Neural progenitor cell (in vitro differentiated cells): Measurements from ENCODE around the gene TAMALIN. TPM values are rescaled to one million over a fixed set of nuclear protein-coding genes. Genes with fewer than 3 reads are reported as not detected.

Experiments
- DNase-seq: peaks from one replicate; pipeline ENCODE4 v3.0.0-alpha.2; 2016; ENCODE audit warnings: low spot score
- H2AFZ ChIP-seq: fragments of 200-600 bp; sonication (generic); replicated peaks from 2 replicates; pipeline ENCODE4 v1.6.1; 2016; ENCODE audit warnings: antibody characterized with exemption
- H3F3A ChIP-seq: fragments of 200-600 bp; sonication (generic); 2 replicates; pipeline ENCODE4 v1.6.1; 2016; ENCODE audit warnings: antibody characterized with exemption, low read depth
- H3K27ac ChIP-seq: fragments of 200-600 bp; sonication (generic); 2 replicates; pipeline ENCODE4 v1.5.1; 2016; ENCODE audit warnings: mild to moderate bottlenecking
- H3K27me3 ChIP-seq: fragments of 200-600 bp; sonication (generic); 2 replicates; pipeline ENCODE4 v1.6.1; 2016; ENCODE audit warnings: mild to moderate bottlenecking, moderate library complexity
- H3K36me3 ChIP-seq: fragments of 200-600 bp; sonication (generic); 2 replicates; pipeline ENCODE4 v1.5.1; 2016
- H3K4me1 ChIP-seq: fragments of 200-600 bp; sonication (generic); 2 replicates; pipeline ENCODE4 v1.6.1; 2016; ENCODE audit warnings: mixed run types
- H3K4me2 ChIP-seq: fragments of 200-600 bp; sonication (generic); 2 replicates; pipeline ENCODE4 v1.6.1; 2016
- H3K4me3 ChIP-seq: fragments of 200-600 bp; sonication (generic); 2 replicates; pipeline ENCODE4 v1.5.1; 2016
- H3K79me2 ChIP-seq: fragments of 200-600 bp; sonication (generic); 2 replicates; pipeline ENCODE4 v1.6.1; 2016; ENCODE audit warnings: low read depth
- H3K9ac ChIP-seq: fragments of 200-600 bp; sonication (generic); 2 replicates; pipeline ENCODE4 v1.6.1; 2016
- H3K9me3 ChIP-seq: fragments of 200-600 bp; sonication (generic); 2 replicates; pipeline ENCODE4 v1.5.1; 2016; ENCODE audit warnings: low read depth
- H4K20me1 ChIP-seq: fragments of 200-600 bp; sonication (generic); 2 replicates; pipeline ENCODE4 v1.6.1; 2016; ENCODE audit warnings: low read depth
- H3K27ac Mint-ChIP-seq: 3 replicates; pipeline ENCODE4 v1.8.0; 2021; ENCODE audit warnings: mixed read lengths
- H3K27me3 Mint-ChIP-seq: 2 replicates; pipeline ENCODE4 v1.8.0; 2022; ENCODE audit warnings: low read depth, mild to moderate bottlenecking, inconsistent platforms, moderate library complexity, mixed read lengths; ENCODE audit not compliant: insufficient read depth
- H3K36me3 Mint-ChIP-seq: 3 replicates; pipeline ENCODE4 v1.8.0; 2021; ENCODE audit warnings: mixed read lengths
- H3K4me1 Mint-ChIP-seq: 3 replicates; pipeline ENCODE4 v1.8.0; 2021; ENCODE audit warnings: mixed read lengths
- H3K4me3 Mint-ChIP-seq: 3 replicates; pipeline ENCODE4 v1.8.0; 2021; ENCODE audit warnings: mild to moderate bottlenecking, moderate library complexity, mixed read lengths
- H3K9me3 Mint-ChIP-seq: 3 replicates; pipeline ENCODE4 v1.8.0; 2020; ENCODE audit warnings: mixed read lengths
- EZH2 ChIP-seq: fragments of 200-600 bp; sonication (generic); IDR thresholded peaks from 2 replicates; pipeline ENCODE4 v1.6.1; 2017; ENCODE audit warnings: antibody characterized with exemption, mild to moderate bottlenecking, moderate library complexity
- EZH2phosphoT487 ChIP-seq: fragments of 200-600 bp; sonication (generic); IDR thresholded peaks from 2 replicates; pipeline ENCODE4 v1.6.1; 2017; ENCODE audit warnings: antibody characterized with exemption
- total RNA-seq: library from RNA; depleted of rRNA; stranded (reverse); fragments of >200 nt; gene quantifications from 2 replicates; pipeline ENCODE4 v1.2.3, GENCODE V29; 2015; ENCODE audit warnings: low replicate concordance
- TF ChIP-seq, protein P1 (sequence below): fragments of 200-600 bp; sonication (generic); IDR thresholded peaks from 2 replicates; pipeline ENCODE4 v1.5.1; 2017; ENCODE audit warnings: antibody characterized with exemption, mild to moderate bottlenecking

TAMALIN gene
- total RNA-seq, 1 donor from 2014 or later = 1.1 TPM

DNA sequence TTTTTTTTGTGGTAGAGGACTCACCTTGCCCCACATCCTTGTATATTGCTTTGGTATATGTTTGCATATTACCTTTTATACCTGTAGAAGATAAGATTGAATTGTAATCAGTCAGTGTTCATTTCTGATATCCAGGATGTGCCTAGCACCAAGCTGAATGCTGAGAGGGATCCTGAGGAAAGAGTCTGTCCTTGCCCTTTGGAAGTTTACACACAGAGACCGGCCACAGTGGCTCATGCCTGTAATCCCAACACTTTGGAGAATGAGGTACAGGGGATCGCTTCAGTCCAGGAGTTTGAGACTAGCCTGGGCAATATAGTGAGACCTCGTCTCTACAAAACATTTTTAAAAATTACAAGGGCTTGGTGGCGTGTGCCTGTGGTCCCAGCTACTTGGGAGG is 46.8 kb upstream of the TAMALIN start:
- no peak for DNase-seq
- H3K4me3 ChIP-seq = no peak overlapping the region
- Mint-ChIP-seq H3K4me1 (peaks cover 10% of the 10 kb centered on the region), H3K27ac (no peak overlapping the region), H3K9me3 (peaks cover 5% of the 10 kb centered on the region), H3K4me3 (no peak overlapping the region), H3K27me3 (no peaks in the 10 kb centered on the region), H3K36me3 (peaks cover 42% of the 10 kb centered on the region)
- no peak overlapping the region for H3K4me2 ChIP-seq
- TF ChIP-seq, protein P1, sequence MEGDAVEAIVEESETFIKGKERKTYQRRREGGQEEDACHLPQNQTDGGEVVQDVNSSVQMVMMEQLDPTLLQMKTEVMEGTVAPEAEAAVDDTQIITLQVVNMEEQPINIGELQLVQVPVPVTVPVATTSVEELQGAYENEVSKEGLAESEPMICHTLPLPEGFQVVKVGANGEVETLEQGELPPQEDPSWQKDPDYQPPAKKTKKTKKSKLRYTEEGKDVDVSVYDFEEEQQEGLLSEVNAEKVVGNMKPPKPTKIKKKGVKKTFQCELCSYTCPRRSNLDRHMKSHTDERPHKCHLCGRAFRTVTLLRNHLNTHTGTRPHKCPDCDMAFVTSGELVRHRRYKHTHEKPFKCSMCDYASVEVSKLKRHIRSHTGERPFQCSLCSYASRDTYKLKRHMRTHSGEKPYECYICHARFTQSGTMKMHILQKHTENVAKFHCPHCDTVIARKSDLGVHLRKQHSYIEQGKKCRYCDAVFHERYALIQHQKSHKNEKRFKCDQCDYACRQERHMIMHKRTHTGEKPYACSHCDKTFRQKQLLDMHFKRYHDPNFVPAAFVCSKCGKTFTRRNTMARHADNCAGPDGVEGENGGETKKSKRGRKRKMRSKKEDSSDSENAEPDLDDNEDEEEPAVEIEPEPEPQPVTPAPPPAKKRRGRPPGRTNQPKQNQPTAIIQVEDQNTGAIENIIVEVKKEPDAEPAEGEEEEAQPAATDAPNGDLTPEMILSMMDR = no peak
- TF ChIP-seq EZH2 (no peak), EZH2phosphoT487 (no peak)
- no peak overlapping the region for H3K9ac ChIP-seq
- H3K27ac ChIP-seq = no peak overlapping the region
- H3K27me3 ChIP-seq = no peaks in the 10 kb centered on the region
- H4K20me1 ChIP-seq = peaks cover 67% of the 10 kb centered on the region
- no peaks in the 10 kb centered on the region for H3K4me1 ChIP-seq
- peaks cover 98% of the 10 kb centered on the region for H3K79me2 ChIP-seq
- no peak overlapping the region for H2AFZ ChIP-seq
- H3K36me3 ChIP-seq = peaks cover 8% of the 10 kb centered on the region
- H3F3A ChIP-seq = no peaks in the 10 kb centered on the region
- peaks cover under 1% of the 10 kb centered on the region for H3K9me3 ChIP-seq

DNA sequence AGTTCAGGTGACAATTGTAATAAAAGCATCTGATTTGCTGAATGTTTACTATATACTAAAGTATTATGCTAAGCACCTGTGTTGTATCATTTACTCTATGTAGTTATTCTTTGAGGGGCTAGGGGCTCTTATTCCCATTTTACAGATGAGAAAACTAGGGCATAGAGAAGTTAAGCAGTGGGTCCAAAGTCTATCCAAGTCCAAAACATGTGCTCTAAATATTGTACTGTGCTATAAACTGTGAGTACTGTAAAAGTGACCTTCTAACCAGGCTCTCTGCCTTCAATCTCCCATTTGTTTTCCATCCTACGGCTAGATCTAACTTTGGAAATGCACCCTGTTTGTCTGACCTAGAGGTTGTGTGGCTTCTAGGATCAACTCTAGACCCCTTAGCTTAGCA is 46.3 kb upstream of the TAMALIN start:
- no peak for DNase-seq
- H3K4me3 Mint-ChIP-seq = no peak overlapping the region
- H3K79me2 ChIP-seq = peaks cover 98% of the 10 kb centered on the region
- no peak overlapping the region for H3K27ac Mint-ChIP-seq
- H3K4me2 ChIP-seq = no peak overlapping the region
- H3K36me3 ChIP-seq = peaks cover 8% of the 10 kb centered on the region
- no peak overlapping the region for H3K9ac ChIP-seq
- H3K4me1 Mint-ChIP-seq = peaks cover 6% of the 10 kb centered on the region
- peaks cover 44% of the 10 kb centered on the region for H3K36me3 Mint-ChIP-seq
- H3K27ac ChIP-seq = no peak overlapping the region
- H3K9me3 Mint-ChIP-seq = peaks cover 8% of the 10 kb centered on the region
- H3K9me3 ChIP-seq = peaks cover 6% of the 10 kb centered on the region
- H4K20me1 ChIP-seq = peaks cover 62% of the 10 kb centered on the region
- no peak overlapping the region for H3K4me3 ChIP-seq
- H3K27me3 Mint-ChIP-seq = no peaks in the 10 kb centered on the region
- H3K27me3 ChIP-seq = no peaks in the 10 kb centered on the region
- no peak for TF ChIP-seq EZH2
- no peak for TF ChIP-seq EZH2phosphoT487
- TF ChIP-seq, protein P1 = no peak
- H2AFZ ChIP-seq = no peak overlapping the region
- no peaks in the 10 kb centered on the region for H3F3A ChIP-seq
- H3K4me1 ChIP-seq = no peaks in the 10 kb centered on the region

DNA sequence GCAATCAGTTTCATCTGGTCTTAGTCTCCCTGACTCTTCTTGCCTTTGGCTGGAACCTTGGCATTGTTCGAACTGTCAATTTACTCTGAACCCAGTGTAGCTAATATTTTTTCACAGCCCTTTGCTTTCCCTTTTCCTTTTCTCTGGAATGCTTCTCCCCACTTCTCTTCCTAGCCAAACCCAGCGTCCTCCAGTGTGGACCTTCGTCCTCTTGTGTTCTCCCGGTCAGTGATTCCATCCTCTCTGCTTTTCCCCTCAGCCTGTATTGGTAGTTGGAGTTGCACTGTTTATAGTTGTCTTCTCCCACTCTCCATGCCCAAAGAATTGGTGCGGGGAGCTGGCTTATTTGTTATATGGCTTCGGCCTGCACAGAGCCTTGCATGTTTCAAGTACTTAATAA is 45.9 kb upstream of the TAMALIN start:
- Histone ChIP-seq H2AFZ (no peak overlapping the region), H3K9me3 (peaks cover 6% of the 10 kb centered on the region), H3K27ac (no peak overlapping the region), H3K27me3 (no peaks in the 10 kb centered on the region), H3K4me2 (no peak overlapping the region), H3K79me2 (peaks cover 98% of the 10 kb centered on the region), H3F3A (no peaks in the 10 kb centered on the region), H3K4me1 (no peaks in the 10 kb centered on the region), H3K36me3 (peaks cover 8% of the 10 kb centered on the region), H3K9ac (no peak overlapping the region), H3K4me3 (no peak overlapping the region), H4K20me1 (peaks cover 58% of the 10 kb centered on the region)
- TF ChIP-seq EZH2phosphoT487 = no peak
- TF ChIP-seq, protein P1 = no peak
- H3K4me1 Mint-ChIP-seq = peaks cover 3% of the 10 kb centered on the region
- no peak for DNase-seq
- no peaks in the 10 kb centered on the region for H3K27me3 Mint-ChIP-seq
- peaks cover 48% of the 10 kb centered on the region for H3K36me3 Mint-ChIP-seq
- no peak overlapping the region for H3K27ac Mint-ChIP-seq
- H3K4me3 Mint-ChIP-seq = no peak overlapping the region
- peaks cover 12% of the 10 kb centered on the region for H3K9me3 Mint-ChIP-seq

DNA sequence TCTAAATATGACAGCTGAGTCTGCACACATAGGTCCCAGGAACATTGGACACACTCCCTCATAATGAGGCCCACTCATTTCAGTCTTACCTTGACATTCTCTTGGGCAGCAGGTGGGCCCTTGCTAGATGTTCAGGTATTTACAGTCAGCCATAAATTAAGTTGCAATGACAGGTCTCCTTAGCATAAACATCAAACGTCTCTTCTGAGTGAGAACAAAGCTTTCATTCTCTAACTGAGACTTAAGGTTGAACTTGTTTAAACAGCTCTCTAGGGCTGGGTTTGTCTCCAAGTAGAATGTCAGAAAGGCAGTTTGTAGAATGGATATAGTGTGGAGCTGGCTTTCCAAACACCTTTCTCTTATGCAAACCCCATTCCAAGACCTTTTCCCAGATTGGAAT is 44.9 kb upstream of the TAMALIN start:
- H3K4me3 Mint-ChIP-seq = no peak overlapping the region
- peaks cover 98% of the 10 kb centered on the region for H3K79me2 ChIP-seq
- no peak overlapping the region for H3K9ac ChIP-seq
- H3K4me1 ChIP-seq = no peaks in the 10 kb centered on the region
- peaks cover 51% of the 10 kb centered on the region for H3K36me3 Mint-ChIP-seq
- no peaks in the 10 kb centered on the region for H3K27me3 ChIP-seq
- H3K4me2 ChIP-seq = no peak overlapping the region
- H3K9me3 ChIP-seq = peaks cover 6% of the 10 kb centered on the region
- peaks cover 15% of the 10 kb centered on the region for H3K9me3 Mint-ChIP-seq
- no peaks in the 10 kb centered on the region for H3K27me3 Mint-ChIP-seq
- no peak overlapping the region for H2AFZ ChIP-seq
- no peaks in the 10 kb centered on the region for H3K4me1 Mint-ChIP-seq
- H3K4me3 ChIP-seq = no peak overlapping the region
- peaks cover 48% of the 10 kb centered on the region for H4K20me1 ChIP-seq
- no peak overlapping the region for H3K27ac ChIP-seq
- peaks cover 8% of the 10 kb centered on the region for H3K36me3 ChIP-seq
- TF ChIP-seq EZH2phosphoT487 = no peak
- TF ChIP-seq EZH2 = no peak
- TF ChIP-seq, protein P1 = no peak
- no peak for DNase-seq
- H3F3A ChIP-seq = no peaks in the 10 kb centered on the region
- H3K27ac Mint-ChIP-seq = no peak overlapping the region
